Measurements from ENCODE around the gene SLC7A5. TPM values are rescaled to one million over a fixed set of nuclear protein-coding genes. Genes with fewer than 3 reads are reported as not detected.

Gene SLC7A5
- total and polyA plus RNA-seq, 2 experiments from 2014 or later: 5.4 to 8.2 TPM

- no peak overlapping the region for H3K27ac ChIP-seq
- H3K4me3 ChIP-seq: no peak overlapping the region
- H3K36me3 ChIP-seq: no peaks in the 10 kb centered on the region
- no peak for TF ChIP-seq CTCF (IDR thresholded peaks at IDR 0.05; ENCODE audit: low read depth, low read length)
- H3K9me3 ChIP-seq (ENCODE audit: low read depth): no peaks in the 10 kb centered on the region
- no peak for DNase-seq (ENCODE audit: low read depth in 1 of 2, low spot score in 1 of 2)
- H3K27me3 ChIP-seq: no peaks in the 10 kb centered on the region
- no peaks in the 10 kb centered on the region for H3K4me1 ChIP-seq (ENCODE audit: low read depth)
Measured at GRCh38 chr16:87844120-87844733, 25.1 kb downstream of the SLC7A5 start.

DNA sequence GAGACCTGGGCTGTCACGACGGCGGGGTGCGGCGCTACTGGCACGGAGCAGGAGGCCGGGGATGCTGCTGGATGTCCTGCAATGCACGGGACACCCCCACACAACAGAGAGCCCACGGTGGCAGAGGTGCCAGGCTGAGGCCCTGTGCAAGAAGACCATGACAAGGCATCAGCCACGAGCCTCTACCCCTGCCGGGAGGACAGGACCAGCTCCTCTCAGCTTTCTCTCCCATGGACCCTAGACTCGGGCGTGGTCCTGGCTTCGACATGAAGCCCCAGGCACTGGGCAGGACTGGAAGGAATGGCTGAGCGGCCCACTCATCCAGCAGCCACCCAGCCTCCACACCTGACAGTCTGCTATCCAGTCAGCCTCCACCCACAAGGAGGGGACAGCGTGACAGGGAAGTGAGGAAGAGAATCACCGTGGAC, 25.6 kb downstream of the SLC7A5 start:
- no peak overlapping the region for H3K4me3 ChIP-seq
- H3K27me3 ChIP-seq: no peaks in the 10 kb centered on the region
- no peaks in the 10 kb centered on the region for H3K4me1 ChIP-seq (ENCODE audit: low read depth)
- TF ChIP-seq CTCF (IDR thresholded peaks at IDR 0.05; ENCODE audit: low read depth, low read length): no peak
- H3K36me3 ChIP-seq: no peaks in the 10 kb centered on the region
- no peak for DNase-seq (ENCODE audit: low read depth in 1 of 2, low spot score in 1 of 2)
- no peaks in the 10 kb centered on the region for H3K9me3 ChIP-seq (ENCODE audit: low read depth)
- no peak overlapping the region for H3K27ac ChIP-seq

- no peaks in the 10 kb centered on the region for H3K9me3 ChIP-seq (ENCODE audit: low read depth)
- no peaks in the 10 kb centered on the region for H3K4me1 ChIP-seq (ENCODE audit: low read depth)
- no peaks in the 10 kb centered on the region for H3K36me3 ChIP-seq
- DNase-seq (ENCODE audit: low read depth in 1 of 2, low spot score in 1 of 2): no peak
- H3K4me3 ChIP-seq: no peak overlapping the region
- TF ChIP-seq CTCF (IDR thresholded peaks at IDR 0.05; ENCODE audit: low read depth, low read length): no peak
- H3K27ac ChIP-seq: no peak overlapping the region
- H3K27me3 ChIP-seq: no peaks in the 10 kb centered on the region
Measured at GRCh38 chr16:87842209-87842869, 27.0 kb downstream of the SLC7A5 start.

GRCh38 chr16:87841340-87842208, 27.7 kb downstream of the SLC7A5 start:
- no peaks in the 10 kb centered on the region for H3K4me1 ChIP-seq (ENCODE audit: low read depth)
- no peak for TF ChIP-seq CTCF (IDR thresholded peaks at IDR 0.05; ENCODE audit: low read depth, low read length)
- no peaks in the 10 kb centered on the region for H3K36me3 ChIP-seq

GRCh38 chr16:87840271-87840978, 28.9 kb downstream of the SLC7A5 start:
- no peak overlapping the region for H3K4me3 ChIP-seq
- H3K27ac ChIP-seq: no peak overlapping the region
- H3K27me3 ChIP-seq: no peaks in the 10 kb centered on the region
- H3K4me1 ChIP-seq (ENCODE audit: low read depth): no peaks in the 10 kb centered on the region
- H3K36me3 ChIP-seq: no peaks in the 10 kb centered on the region
- H3K9me3 ChIP-seq (ENCODE audit: low read depth): no peaks in the 10 kb centered on the region
- no peak for TF ChIP-seq CTCF (IDR thresholded peaks at IDR 0.05; ENCODE audit: low read depth, low read length)
- DNase-seq (ENCODE audit: low read depth in 1 of 2, low spot score in 1 of 2): no peak

More at GRCh38 chr16:87841340-87842208, 27.7 kb downstream of the SLC7A5 start:
- no peak overlapping the region for H3K4me3 ChIP-seq
- H3K27me3 ChIP-seq: no peaks in the 10 kb centered on the region
- no peak overlapping the region for H3K27ac ChIP-seq
- no peaks in the 10 kb centered on the region for H3K9me3 ChIP-seq (ENCODE audit: low read depth)
- no peak for DNase-seq (ENCODE audit: low read depth in 1 of 2, low spot score in 1 of 2)
